GM18507 (cell line): Measurements from ENCODE around the gene VIL1.

Experiments used
- DNase-seq: peaks from one replicate; pipeline ENCODE4 v3.0.0; 2011; ENCODE audit warnings: low read depth; ENCODE audit not compliant: insufficient read length; ENCODE audit errors: extremely low spot score
- FAIRE-seq: peaks from 2 replicates; lab custom pipeline; 2011; peaks lifted over from hg19 to GRCh38; lab: Jason Lieb, UNC

Gene VIL1

DNA sequence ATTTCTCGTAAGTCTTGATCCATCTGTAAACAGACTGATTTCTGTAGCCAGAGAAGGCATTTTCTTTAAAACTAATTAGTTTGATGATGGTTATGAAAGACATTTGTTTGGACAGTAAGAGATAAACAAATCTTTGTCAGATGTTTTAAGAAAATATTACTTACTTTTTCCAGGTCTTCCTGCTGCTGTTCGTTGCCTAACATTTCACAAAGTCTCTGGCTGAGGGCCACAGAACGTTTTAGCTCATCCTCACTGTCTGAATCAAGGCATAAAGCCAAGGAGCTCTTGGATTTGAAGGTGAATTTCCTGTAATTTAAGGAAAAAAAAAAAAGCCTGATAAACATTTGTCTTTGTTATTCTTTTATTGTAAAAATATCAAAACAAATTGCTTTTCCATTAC lies 57.8 kb downstream of the VIL1 start:
- FAIRE-seq: no peak

DNA sequence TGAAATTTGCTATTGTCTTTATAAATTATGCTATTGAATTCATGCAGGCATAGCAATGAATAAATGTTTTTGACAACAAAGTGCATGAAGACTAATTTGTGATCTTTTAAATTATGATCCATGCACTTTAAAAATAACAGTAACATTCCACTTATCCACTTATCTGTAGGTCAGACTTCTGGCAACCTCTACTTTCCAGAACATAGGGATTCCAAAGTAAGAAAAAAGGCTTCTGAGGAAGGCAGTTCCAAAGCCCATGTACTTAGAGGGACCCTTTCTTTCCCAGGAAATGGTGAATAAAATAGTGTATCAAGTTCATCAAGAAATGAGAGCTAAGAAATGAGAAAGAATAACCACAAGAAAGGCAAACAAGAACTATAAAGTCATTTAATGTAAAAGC lies 58.3 kb downstream of the VIL1 start:
- no peak for DNase-seq

More for the DNA sequence above, 57.8 kb downstream of the VIL1 start:
- no peak for DNase-seq

DNA sequence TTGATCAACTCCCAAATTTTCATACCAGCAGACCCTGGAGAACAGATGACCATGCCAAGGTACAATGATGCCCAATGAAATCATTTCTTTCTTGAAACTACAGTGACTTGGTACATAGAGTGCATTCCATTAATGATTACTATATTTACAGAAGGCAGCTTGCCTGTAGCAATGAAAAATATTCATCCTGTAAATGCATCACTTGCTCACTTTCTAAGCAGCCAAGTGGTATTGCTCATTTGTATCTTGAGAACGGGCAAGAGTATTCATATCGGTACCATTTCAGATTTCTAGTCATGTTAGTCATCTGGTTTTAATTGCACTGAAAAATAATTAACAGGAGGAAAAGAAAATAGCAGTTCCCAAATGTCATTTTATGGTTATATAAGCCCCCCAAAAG lies 59.6 kb downstream of the VIL1 start:
- DNase-seq (no peak), FAIRE-seq (peak; percentile 21)

More for the DNA sequence above, 58.3 kb downstream of the VIL1 start:
- no peak for FAIRE-seq

DNA sequence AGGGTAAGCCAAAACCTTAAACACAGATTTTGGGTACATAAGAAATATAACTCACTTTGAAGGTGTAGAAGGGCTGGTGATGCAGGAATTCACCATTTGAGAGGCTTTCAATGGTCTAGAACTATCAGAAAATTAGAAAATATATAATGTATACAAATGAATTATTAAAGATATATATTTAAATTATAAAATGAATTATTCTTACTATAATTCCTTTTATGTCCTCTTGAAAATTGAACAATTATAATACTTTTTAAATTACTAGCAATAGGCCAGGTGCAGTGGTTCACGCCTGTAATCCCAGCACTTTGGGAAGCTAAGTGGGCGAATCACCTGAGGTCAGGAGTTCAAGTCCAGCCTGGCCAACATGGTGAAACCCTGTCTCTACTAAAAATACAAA lies 60.7 kb downstream of the VIL1 start:
- DNase-seq (no peak), FAIRE-seq (no peak)

DNA sequence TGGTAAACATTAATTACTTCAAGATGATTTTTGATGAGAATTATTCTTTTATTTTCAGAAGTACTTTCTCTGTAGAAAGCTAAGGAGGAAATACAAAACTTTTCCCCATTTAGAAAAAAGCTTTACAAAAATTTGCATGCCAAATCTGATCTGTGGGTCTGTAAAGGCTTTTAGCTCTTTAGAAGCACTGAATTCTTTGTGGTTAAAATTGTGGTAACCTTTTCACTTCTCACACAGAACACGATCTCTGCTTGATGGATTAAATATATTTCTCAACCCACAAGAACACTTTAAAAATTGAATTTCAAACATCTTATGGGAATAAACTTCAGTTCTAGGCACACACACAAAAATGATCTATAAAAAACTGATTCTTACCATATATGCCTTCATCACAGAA lies 63.7 kb downstream of the VIL1 start:
- FAIRE-seq (peak; percentile 66), DNase-seq (no peak)

DNA sequence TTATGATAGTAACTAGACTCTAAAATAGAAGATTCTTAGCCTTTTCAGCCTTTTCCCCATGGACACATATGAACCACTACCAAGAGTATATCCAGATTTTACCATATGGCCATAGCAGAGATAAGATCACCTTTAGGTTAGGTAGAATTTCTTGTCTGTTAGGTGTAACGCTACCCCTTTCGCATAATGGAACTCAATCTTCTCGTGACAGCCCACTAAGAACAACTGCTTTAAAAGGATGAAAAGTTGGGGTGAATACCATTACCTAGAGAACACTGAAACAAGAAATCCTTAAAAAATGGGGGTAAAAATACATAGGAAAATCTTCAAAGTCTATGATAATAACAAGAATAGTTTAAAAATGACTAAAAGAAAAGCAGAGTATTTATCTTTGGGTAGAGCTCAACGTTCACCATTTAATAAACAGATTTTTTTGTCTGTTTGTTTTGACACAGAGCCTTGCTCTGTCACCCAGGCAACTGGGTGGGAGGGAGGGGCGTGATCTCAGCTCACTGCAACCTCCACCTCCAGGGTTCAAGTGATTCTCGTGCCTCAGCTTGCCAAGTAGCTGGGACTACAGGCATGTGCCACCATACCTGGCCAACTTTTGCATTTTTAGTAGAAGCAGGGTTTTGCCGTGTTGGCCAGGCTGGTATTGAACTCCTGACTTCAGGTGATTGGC lies 67.2 kb downstream of the VIL1 start:
- DNase-seq: no peak
- FAIRE-seq: no peak

DNA sequence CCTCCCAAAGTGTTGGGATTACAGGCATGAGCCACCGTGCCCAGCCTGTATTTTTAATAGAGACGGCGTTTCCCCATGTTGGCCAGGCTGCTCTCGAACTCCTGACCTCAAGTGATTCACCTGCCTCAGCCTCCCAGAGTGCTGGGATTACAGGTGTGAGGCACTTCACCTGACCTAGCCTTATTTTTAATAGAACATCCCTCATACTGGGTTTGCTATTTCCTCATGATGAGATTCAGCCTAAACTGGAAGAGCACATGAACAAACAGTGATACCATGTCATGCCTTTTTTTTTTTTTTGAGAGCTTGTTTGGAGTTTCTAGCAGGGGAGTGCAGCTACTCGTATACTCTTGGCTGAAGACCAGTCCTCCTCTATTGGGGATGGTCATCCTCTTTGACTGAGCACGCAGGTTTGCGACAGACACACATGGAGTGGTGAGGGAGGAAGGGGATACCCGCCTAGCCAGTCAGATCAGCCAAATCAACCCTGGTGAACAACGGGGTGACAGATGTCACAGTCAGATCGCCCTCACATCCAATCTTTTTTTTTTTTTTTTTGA lies 81.7 kb downstream of the VIL1 start:
- DNase-seq (no peak), FAIRE-seq (no peak)

DNA sequence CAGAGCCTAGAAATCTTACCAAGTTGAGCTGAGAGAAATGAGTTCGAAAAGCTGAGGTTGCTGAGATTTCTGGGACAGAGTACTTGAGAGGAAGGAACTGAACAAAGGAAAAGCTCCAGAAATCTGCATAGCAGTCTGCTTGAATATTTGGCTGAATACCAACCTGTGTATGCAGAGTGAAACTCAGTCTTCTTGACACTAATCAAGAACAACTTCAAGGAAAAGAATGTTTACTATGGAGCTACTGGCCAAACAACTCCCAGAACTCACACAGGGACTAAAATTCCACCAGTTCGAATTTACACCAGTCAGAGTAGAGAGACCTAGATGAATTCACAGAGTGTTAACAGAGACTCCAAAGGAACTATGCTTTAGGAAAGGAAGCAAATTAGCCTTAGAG lies 82.7 kb downstream of the VIL1 start:
- no peak for DNase-seq

More for the DNA sequence above, 82.7 kb downstream of the VIL1 start:
- no peak for FAIRE-seq
